Measurements from ENCODE around the gene SHC2. TPM values are rescaled to one million over a fixed set of nuclear protein-coding genes. Genes with fewer than 3 reads are reported as not detected.

SHC2 gene
- total and polyA plus RNA-seq, 9 of the 15 experiments (the other 6 are each of a cell fraction or from before 2014, with no cell fraction given): 0.14 to 0.36 (median 0.17) TPM; not detected in 5

- no peak for TF ChIP-seq ZNF354B (CRISPR knock-in tag; IDR thresholded peaks at IDR 0.05)
- TF ChIP-seq PPARD (CRISPR knock-in tag; IDR thresholded peaks at IDR 0.05): no peak
- no peak for TF ChIP-seq ASH1L (IDR thresholded peaks at IDR 0.05; ENCODE audit: borderline replicate concordance, low read depth, partially characterized antibody)
Observed at GRCh38 chr19:413756-414420, 46.9 kb downstream of the SHC2 start (continued).

DNA sequence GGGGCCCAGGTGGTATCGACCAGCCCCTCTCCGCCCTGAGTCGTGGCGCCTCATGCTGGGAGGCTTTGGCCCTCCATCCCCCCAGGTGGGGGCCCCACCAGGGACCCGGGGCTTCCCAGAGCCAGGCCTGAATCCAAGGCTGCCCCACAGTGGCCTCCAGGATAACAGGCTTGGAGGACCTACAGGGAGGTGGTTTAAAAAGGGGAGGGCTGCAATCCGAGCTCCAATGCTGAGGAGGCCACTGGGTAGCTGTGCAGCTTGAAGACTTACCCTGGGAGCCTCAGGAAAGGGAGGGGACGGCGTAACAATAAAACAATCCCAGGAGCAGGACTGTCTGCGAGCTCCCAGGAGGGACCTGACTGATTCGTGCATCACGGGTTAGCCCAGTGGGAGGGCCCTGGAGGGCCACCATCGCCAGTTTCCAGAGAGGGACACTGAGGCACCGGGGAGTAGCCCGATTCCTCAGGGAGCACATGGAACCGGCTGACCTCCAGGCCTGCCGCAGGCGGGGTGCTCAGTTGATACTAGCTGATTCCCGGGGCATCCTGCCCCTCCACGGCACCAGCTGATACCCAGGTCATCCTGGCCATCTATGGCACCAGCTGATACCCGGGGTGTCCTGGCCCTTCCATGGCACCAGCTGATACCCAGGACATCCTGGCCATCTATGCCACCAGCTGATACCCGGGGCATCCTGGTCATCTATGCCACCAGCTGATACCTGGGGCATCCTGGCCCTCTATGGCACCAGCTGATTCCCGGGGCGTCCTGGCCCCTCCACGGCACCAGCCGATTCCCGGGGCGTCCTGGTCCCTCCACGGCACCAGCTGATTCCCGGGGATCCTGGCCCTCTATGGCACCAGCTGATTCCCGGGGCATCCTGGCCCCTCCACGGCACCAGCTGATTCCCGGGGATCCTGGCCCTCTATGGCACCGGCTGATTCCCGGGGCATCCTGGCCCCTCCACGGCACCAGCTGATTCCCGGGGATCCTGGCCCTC is 48.2 kb downstream of the SHC2 start:
- H3K36me3 ChIP-seq (ENCODE audit: control insufficient read depth, insufficient read depth, low read length): no peaks in the 10 kb centered on the region
- in situ Hi-C loops (cut with MboI): no loop called here

More for the DNA sequence above, 48.2 kb downstream of the SHC2 start:
- Histone ChIP-seq H2AFZ (ENCODE audit: low read depth, low read length) (no peak overlapping the region), H3K27me3 (ENCODE audit: control insufficient read depth in 2 of 2, insufficient read depth in 2 of 2, low read length in 2 of 2) (peaks cover 24 to 72% of the 10 kb centered on the region in 2 experiments), H3K79me2 (ENCODE audit: control insufficient read depth, insufficient read depth, low read length) (no peaks in the 10 kb centered on the region), H3K9ac (ENCODE audit: insufficient read depth in 1 of 2, low read depth in 2 of 2, low read length in 2 of 2) (no peak overlapping the region), H3K4me3 (no peak overlapping the region), H3K9me1 (ENCODE audit: control insufficient read depth, insufficient read depth, low read length) (no peaks in the 10 kb centered on the region), H3K9me3 (replicated peaks; ENCODE audit: control insufficient read depth, insufficient read depth, low read depth, low read length) (no peaks in the 10 kb centered on the region), H4K20me1 (replicated peaks; ENCODE audit: control insufficient read depth, insufficient read depth, low read length) (0 out of 2 replicates have a peak, but pooled peaks cover 6% of the 10 kb centered on the region), H3K4me1 (replicated peaks in 1 of 2; ENCODE audit: control insufficient read depth in 2 of 2, insufficient read depth in 2 of 2, low read length in 2 of 2) (peaks cover 3 to 55% of the 10 kb centered on the region in 2 experiments; a peak in 2 of 5 replicates), H3K27ac (ENCODE audit: extremely low read depth, low read depth, low read length) (no peak overlapping the region), H3K4me2 (ENCODE audit: insufficient read depth, low read length) (no peak overlapping the region)
- intact Hi-C loops (cut with micrococcal nuclease): no loop called here
- ChIA-PET POLR2A (interaction anchor here (0.6 to 1.7 kb wide), 2 partner anchors 9 to 11 kb away, joined by 3 to 4 read pairs; no protein-coding TSS in a partner anchor), CTCF (ENCODE audit: low intra/inter-chr PET ratio) (interaction anchor here (0.6 kb wide), 1 partner anchor 37 kb away, joined by 3 read pairs; a partner anchor contains a TSS)
- FAIRE-seq: no peak
- WGBS (ENCODE audit: insufficient coverage, low coverage, missing lambda C conversion rate): 4% methylated on average over 28 of the region's 36 CpGs
- DNase-seq (ENCODE audit: extremely low read depth in 1 of 4, low spot score in 3 of 4): no peak
- peak; percentile 44; the same call in 2 of the 3 replicates for ATAC-seq
- TF ChIP-seq HDAC2 (IDR thresholded peaks at IDR 0.05): no peak
- TF ChIP-seq ILF3 (IDR thresholded peaks at IDR 0.05; ENCODE audit: borderline replicate concordance): no peak
- TF ChIP-seq ZFP36 (IDR thresholded peaks at IDR 0.05; ENCODE audit: low read depth, low read length, partially characterized antibody): peak; percentile 24
- no peak for TF ChIP-seq RFX5 (IDR thresholded peaks at IDR 0.05; ENCODE audit: low read depth, low read length)
- TF ChIP-seq ZSCAN29 (IDR thresholded peaks at IDR 0.05): no peak
- BruUV-seq (replicated peaks): no TSS peak

Measured in K562 (cell line).